Nephron progenitor cell (in vitro differentiated cells): ENCODE results near the gene TTI1.

Experiments used
- DNase-seq: peaks from one replicate; pipeline ENCODE4 v3.0.0; 2021
- H3K27ac Mint-ChIP-seq: 2 replicates; pipeline ENCODE4 v1.8.0; 2021; ENCODE audit warnings: mild to moderate bottlenecking, moderate library complexity, mixed read lengths
- H3K27me3 Mint-ChIP-seq: 2 replicates; pipeline ENCODE4 v1.8.0; 2021; ENCODE audit warnings: mild to moderate bottlenecking, low read depth, mixed read lengths; ENCODE audit not compliant: poor library complexity
- H3K36me3 Mint-ChIP-seq: 2 replicates; pipeline ENCODE4 v1.8.0; 2021; ENCODE audit warnings: low read depth, mixed read lengths
- H3K4me1 Mint-ChIP-seq: 2 replicates; pipeline ENCODE4 v1.8.0; 2021; ENCODE audit warnings: mixed read lengths
- H3K4me3 Mint-ChIP-seq: 2 replicates; pipeline ENCODE4 v1.8.0; 2021; ENCODE audit warnings: mild to moderate bottlenecking, moderate library complexity, mixed read lengths
- H3K9me3 Mint-ChIP-seq: 2 replicates; pipeline ENCODE4 v1.8.0; 2021; ENCODE audit warnings: mild to moderate bottlenecking, moderate library complexity, mixed read lengths
- TF ChIP-seq, protein P1 (sequence below): fragments of 200-600 bp; sonication (generic); IDR thresholded peaks from 2 replicates; pipeline ENCODE4 v1.5.0; 2021; ENCODE audit warnings: antibody characterized with exemption

TTI1 gene

DNA sequence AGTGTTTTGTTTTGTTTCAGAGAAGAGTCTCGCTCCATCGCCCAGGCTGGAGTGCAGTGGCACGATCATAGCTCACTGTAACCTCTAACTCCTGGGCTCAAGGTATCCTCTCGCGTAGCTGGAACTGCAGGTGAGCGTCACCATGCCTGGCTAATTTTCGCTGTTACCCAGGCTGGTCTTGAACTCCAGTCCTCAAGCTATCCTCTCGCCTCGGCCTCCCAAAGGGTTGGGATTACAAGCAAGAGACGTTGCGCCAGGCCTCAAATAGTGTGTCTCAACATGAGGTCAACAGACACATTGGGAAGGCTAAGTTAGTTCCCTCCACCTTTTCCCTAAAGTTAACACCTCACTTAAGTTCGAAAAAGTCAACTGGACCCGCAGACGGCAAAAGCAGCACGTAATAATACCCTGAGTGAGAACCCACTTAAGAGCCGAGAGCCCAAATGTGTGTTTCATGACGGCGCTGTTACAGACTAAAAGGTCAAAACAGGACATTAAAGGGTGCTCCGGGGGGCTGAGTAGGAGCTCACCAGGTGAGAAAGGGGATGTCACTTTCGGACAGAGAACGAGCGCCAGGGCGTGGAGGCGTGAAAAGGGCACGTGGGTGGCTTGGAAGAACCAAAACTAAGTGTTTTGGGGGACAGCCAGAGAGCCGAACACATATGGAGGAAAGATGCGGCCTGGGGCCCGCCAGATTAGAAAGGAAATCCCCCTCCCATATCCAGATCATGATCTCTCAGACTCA is 499 bp downstream of the TTI1 start:
- no peak for DNase-seq
- Mint-ChIP-seq H3K36me3 (peaks cover 76% of the 10 kb centered on the region), H3K9me3 (peaks cover 31% of the 10 kb centered on the region), H3K4me1 (peaks cover 34% of the 10 kb centered on the region), H3K27me3 (no peaks in the 10 kb centered on the region), H3K4me3 (peak overlapping the region; percentile 92), H3K27ac (peak overlapping the region; percentile 99)
- TF ChIP-seq, protein P1, sequence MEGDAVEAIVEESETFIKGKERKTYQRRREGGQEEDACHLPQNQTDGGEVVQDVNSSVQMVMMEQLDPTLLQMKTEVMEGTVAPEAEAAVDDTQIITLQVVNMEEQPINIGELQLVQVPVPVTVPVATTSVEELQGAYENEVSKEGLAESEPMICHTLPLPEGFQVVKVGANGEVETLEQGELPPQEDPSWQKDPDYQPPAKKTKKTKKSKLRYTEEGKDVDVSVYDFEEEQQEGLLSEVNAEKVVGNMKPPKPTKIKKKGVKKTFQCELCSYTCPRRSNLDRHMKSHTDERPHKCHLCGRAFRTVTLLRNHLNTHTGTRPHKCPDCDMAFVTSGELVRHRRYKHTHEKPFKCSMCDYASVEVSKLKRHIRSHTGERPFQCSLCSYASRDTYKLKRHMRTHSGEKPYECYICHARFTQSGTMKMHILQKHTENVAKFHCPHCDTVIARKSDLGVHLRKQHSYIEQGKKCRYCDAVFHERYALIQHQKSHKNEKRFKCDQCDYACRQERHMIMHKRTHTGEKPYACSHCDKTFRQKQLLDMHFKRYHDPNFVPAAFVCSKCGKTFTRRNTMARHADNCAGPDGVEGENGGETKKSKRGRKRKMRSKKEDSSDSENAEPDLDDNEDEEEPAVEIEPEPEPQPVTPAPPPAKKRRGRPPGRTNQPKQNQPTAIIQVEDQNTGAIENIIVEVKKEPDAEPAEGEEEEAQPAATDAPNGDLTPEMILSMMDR: no peak

DNA sequence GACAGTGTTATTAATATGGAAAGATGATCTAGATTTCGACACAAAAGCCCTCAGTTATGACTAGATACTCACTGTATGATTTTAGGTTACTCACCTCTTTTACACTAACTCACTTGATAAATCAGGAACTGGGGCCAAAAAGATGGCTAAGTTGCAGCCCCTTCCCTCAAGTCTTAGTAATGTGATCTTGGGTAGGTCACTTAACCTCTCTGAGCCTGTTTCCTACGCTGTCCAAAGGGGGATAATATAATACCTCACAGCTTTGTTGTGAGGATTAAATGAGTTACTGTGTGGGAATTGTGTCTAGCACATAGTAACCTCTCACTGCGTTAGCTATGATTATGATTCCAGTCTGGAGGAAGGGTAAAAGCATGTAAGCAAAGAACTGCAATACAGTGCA is 1.3 kb downstream of the TTI1 start:
- Mint-ChIP-seq H3K27ac (no peak overlapping the region), H3K4me1 (peaks cover 29% of the 10 kb centered on the region), H3K36me3 (peaks cover 71% of the 10 kb centered on the region), H3K4me3 (peak overlapping the region; percentile 92), H3K9me3 (peaks cover 31% of the 10 kb centered on the region), H3K27me3 (no peaks in the 10 kb centered on the region)
- DNase-seq: no peak
- TF ChIP-seq, protein P1: no peak

DNA sequence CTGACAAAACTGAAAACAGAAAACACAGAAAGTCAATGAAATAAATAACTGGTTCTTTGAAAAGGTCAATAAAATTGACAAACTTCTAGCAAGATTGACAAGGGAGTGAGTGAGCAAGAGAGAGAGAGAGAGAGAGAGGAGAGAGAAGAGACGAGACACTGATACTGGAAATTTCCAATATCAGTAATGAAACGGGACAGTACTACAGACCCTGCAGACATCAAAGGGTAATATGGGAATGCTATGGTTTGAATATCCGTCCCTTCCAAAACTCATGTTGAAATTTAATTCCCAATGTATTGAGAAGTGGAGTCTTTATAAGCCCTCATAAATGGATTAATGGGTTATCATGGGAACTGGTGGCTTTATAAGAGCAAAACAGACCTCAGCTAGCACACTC is 3.8 kb downstream of the TTI1 start:
- peaks cover 25% of the 10 kb centered on the region for H3K4me1 Mint-ChIP-seq
- peaks cover 70% of the 10 kb centered on the region for H3K36me3 Mint-ChIP-seq
- DNase-seq: no peak
- TF ChIP-seq, protein P1: no peak
- H3K4me3 Mint-ChIP-seq: no peak overlapping the region
- H3K27me3 Mint-ChIP-seq: peaks cover 3% of the 10 kb centered on the region
- H3K27ac Mint-ChIP-seq: no peak overlapping the region
- peaks cover 31% of the 10 kb centered on the region for H3K9me3 Mint-ChIP-seq

DNA sequence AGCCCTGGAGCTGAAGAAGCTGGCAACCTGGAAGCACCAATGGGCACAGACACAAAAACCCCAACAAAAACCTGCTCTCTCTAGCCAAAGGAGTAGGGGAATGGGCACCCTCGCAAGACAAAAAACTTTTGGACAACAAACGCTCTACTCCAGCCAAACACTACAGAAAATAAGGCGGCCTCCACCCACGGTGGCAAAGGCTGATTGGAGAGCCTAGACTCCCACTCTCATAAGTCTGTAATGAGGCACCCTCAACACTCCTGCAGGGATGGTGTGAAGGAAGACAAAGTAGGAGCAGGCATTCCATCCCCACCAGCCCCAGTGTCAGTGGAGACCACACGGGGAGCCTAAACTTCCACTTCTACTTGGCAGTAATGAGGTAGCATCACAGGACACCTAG is 8.8 kb downstream of the TTI1 start:
- DNase-seq: no peak
- TF ChIP-seq, protein P1: no peak
- Mint-ChIP-seq H3K9me3 (peaks cover 24% of the 10 kb centered on the region), H3K36me3 (peaks cover 66% of the 10 kb centered on the region), H3K4me1 (peaks cover 22% of the 10 kb centered on the region), H3K4me3 (no peak overlapping the region), H3K27me3 (peaks cover 3% of the 10 kb centered on the region), H3K27ac (no peak overlapping the region)

DNA sequence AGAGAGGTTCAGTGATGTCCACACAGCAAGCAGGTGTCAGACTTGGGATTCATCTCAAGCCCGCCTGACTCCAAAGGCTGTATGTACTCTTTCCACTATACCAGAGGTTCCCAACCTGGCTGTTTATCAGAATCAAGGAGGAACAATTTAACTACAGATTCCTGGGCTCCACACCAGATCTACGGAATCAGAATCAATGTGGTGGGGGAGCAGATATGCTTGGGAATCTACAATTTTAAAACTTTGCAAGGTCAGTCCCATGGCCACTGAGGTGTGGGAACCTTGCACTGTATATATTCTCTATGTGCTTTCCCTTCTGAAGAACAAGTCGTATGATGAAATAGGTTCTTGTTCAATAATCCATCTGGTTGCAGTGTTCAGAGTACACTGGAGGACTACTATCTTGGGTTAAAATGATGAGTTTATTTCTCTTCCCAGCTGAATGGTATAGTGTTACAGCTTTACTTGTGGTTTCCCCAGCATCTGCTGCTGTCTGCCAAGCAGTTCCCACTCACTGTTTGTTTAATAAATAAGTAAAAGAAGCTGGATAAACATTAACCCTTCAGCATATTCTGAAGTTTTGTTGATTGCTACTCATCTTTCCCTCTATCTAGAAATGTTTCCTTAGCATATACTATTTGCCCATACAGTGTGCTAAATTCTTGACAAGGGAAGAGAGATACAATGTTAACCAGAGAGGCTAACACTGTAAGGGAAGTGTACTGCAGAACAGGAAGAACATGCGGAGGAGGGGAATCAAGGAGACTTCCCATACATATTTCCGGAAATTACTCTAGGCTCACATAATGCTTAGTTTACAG is 9.9 kb downstream of the TTI1 start:
- TF ChIP-seq, protein P1: no peak
- Mint-ChIP-seq H3K36me3 (peaks cover 66% of the 10 kb centered on the region), H3K9me3 (peaks cover 27% of the 10 kb centered on the region), H3K27ac (peak overlapping the region; percentile 79), H3K4me1 (peaks cover 22% of the 10 kb centered on the region), H3K27me3 (peaks cover 5% of the 10 kb centered on the region), H3K4me3 (peak overlapping the region; percentile 37)
- no peak for DNase-seq
